ENCODE results near the gene DUSP22. TPM values are rescaled to one million over a fixed set of nuclear protein-coding genes. Genes with fewer than 3 reads are reported as not detected.

The DUSP22 gene
- polyA plus RNA-seq, 1 donor, result 25.1 TPM

DNA sequence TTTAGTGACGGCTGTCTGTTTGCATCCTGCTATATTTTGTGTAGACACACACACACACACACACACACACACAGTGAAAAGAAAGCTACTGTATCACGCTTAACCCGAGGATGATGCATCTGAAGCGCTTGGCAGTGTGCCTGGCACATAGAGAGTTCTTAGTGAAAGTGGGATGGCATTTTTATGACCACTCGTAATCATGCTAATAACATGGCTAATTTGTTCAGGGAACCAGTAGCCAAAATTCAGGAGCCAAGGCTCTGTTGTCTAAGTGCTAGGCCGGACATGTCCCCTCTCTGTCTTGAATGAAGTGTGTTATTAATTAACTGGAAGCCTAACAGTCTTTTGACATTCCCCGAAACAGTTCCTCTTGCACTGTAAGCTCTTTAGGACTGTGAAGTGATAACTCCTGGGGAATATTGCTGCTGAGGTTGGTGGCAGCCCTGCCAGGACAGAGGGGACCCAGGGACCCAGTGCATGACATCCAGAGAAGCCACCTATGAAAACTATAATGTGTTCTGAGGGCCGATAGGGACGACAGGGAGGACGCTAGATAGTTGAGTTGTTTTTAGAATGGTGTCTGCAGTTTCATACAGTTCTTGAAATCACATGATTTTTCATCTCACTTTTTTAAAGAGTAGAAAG lies 54.2 kb downstream of the DUSP22 start:
- 91% methylated on average over 3 of the region's 10 CpGs for WGBS (ENCODE audit: insufficient coverage, low lambda C conversion rate)
- DNase-seq, result no peak
- H3K27ac ChIP-seq (ENCODE audit: low read length), result no peak overlapping the region

DNA sequence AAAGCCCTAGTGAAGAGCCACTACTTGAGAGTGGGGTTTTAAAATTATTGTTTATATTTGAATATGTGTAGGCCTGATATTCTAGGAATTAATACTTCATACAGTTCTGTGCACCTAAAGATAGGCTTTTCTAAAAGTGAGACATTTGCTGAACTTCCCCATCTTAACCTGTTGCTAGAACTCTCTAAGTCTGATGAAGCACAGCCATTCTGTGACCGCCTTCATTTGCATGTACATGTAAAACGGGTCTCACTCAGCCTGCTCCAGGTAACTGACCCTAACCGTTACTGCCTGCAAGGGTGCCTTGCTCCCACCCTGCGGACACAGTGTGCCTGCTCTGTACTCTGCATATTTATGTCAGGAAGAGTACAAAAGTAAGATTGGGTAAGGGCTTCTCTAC lies 54.9 kb downstream of the DUSP22 start:
- no CpG with 5 or more reads among the region's 4 CpGs for WGBS (ENCODE audit: insufficient coverage, low lambda C conversion rate)
- no peak for DNase-seq
- Histone ChIP-seq H3K9me3 (ENCODE audit: control insufficient read depth, low read depth, low read length) (peaks cover 11% of the 10 kb centered on the region), H3K27me3 (ENCODE audit: control insufficient read depth, insufficient read depth, low read length) (no peaks in the 10 kb centered on the region), H3K27ac (ENCODE audit: low read length) (no peak overlapping the region), H3K4me1 (ENCODE audit: control insufficient read depth, insufficient read depth, low read length) (no peaks in the 10 kb centered on the region), H3K4me3 (ENCODE audit: low read length) (no peak overlapping the region), H3K36me3 (ENCODE audit: control insufficient read depth, insufficient read depth, low read length) (peaks cover 34% of the 10 kb centered on the region)

More for the DNA sequence above, 54.2 kb downstream of the DUSP22 start:
- peaks cover 13% of the 10 kb centered on the region for H3K9me3 ChIP-seq (ENCODE audit: control insufficient read depth, low read depth, low read length)
- no peak overlapping the region for H3K4me3 ChIP-seq (ENCODE audit: low read length)
- H3K36me3 ChIP-seq (ENCODE audit: control insufficient read depth, insufficient read depth, low read length), result peaks cover 34% of the 10 kb centered on the region
- H3K27me3 ChIP-seq (ENCODE audit: control insufficient read depth, insufficient read depth, low read length), result no peaks in the 10 kb centered on the region
- no peaks in the 10 kb centered on the region for H3K4me1 ChIP-seq (ENCODE audit: control insufficient read depth, insufficient read depth, low read length)

DNA sequence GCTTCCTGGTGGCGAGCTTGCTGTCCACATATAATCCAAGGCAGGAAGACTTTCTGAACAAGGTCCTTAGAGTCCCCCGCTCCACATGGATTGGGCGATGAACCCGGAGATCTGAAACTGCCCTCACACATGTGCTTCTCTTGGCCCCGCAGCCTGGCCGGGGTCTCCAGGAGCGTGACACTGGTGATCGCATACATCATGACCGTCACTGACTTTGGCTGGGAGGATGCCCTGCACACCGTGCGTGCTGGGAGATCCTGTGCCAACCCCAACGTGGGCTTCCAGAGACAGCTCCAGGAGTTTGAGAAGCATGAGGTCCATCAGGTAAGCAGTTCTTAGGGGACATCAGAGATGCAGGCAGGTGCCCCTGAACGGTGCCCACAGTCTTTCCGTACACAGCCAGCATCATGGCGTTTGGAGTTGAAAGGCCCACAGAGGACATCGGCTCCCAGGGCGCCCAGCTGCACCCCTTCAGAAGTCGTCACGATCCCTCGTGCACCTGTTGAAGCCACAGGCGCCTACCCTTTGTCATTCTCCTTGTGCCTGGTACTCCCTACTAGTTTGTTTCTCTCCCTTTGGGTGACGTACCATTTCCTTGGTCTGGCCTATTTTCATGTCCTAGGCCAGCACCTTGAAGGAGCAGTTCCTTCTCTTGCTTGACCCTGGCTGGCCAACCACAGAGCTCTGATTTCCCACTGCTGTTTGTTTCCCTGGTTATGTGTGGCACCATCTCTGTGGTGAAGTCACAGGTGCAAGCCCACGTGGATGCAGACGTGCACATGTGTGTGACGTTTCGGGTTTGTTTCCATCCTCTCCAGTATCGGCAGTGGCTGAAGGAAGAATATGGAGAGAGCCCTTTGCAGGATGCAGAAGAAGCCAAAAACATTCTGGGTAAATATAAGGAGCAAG lies 55.9 kb downstream of the DUSP22 start:
- Histone ChIP-seq H3K4me3 (ENCODE audit: low read length) (no peak overlapping the region), H3K9me3 (ENCODE audit: control insufficient read depth, low read depth, low read length) (peaks cover 8% of the 10 kb centered on the region), H3K36me3 (ENCODE audit: control insufficient read depth, insufficient read depth, low read length) (peaks cover 31% of the 10 kb centered on the region), H3K4me1 (ENCODE audit: control insufficient read depth, insufficient read depth, low read length) (no peaks in the 10 kb centered on the region), H3K27ac (ENCODE audit: low read length) (no peak overlapping the region), H3K27me3 (ENCODE audit: control insufficient read depth, insufficient read depth, low read length) (no peaks in the 10 kb centered on the region)
- DNase-seq, result no peak
- WGBS (ENCODE audit: insufficient coverage, low lambda C conversion rate), result 95% methylated on average over 5 of the region's 27 CpGs

DNA sequence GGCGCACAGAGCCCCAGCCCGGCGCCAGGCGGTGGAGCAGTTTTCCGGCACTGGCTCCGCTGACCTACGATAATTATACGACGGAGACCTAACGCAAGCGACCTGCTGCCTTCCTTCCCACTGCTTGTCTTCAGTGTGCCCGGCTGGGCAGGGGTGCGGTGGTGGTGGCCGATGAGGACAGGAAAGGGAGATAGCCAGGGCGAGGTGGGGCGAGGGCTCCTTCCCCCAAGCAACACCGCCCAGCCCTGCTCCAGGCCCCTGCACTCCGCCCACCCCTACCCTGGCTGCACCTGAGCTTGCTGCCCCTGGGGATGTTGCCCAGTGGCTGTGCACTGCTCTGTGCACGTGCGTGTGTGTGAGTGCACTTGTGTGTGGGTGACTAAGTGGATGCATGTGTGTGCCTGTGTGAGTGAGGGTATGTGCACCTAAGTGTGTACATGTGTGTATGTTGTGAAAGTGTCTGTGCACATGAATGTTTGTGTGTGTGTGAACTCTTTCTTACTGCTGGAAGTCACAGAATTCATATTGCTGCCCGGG lies 56.6 kb downstream of the DUSP22 start:
- H3K9me3 ChIP-seq (ENCODE audit: control insufficient read depth, low read depth, low read length), result peaks cover 5% of the 10 kb centered on the region
- H3K27ac ChIP-seq (ENCODE audit: low read length), result no peak overlapping the region
- no peak for DNase-seq
- peaks cover 31% of the 10 kb centered on the region for H3K36me3 ChIP-seq (ENCODE audit: control insufficient read depth, insufficient read depth, low read length)
- H3K4me3 ChIP-seq (ENCODE audit: low read length), result no peak overlapping the region
- H3K27me3 ChIP-seq (ENCODE audit: control insufficient read depth, insufficient read depth, low read length), result no peaks in the 10 kb centered on the region
- no CpG with 5 or more reads among the region's 21 CpGs for WGBS (ENCODE audit: insufficient coverage, low lambda C conversion rate)
- no peaks in the 10 kb centered on the region for H3K4me1 ChIP-seq (ENCODE audit: control insufficient read depth, insufficient read depth, low read length)

DNA sequence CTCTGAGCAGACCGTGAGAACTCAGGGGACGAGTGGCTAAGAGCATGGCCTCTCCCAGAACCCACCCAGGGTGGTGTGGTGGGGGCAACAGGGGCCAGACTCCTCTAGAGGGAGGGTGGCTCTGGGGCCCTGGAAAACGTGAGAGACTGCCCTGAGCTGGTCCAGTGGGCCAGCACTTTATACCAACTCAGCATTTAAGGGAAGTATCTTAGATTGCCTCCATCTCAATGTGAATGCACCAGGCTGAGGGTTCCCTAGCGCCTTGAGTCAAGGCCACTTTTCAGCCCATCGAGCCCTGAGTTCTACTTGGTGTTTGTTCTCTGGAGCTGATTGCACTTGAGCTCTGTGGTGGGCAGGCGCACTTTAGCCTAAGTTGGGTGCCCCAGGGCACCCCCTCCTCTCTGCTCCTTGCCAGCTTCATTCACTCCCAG lies 57.2 kb downstream of the DUSP22 start:
- peaks cover 31% of the 10 kb centered on the region for H3K36me3 ChIP-seq (ENCODE audit: control insufficient read depth, insufficient read depth, low read length)
- no CpG with 5 or more reads among the region's 6 CpGs for WGBS (ENCODE audit: insufficient coverage, low lambda C conversion rate)
- no peaks in the 10 kb centered on the region for H3K4me1 ChIP-seq (ENCODE audit: control insufficient read depth, insufficient read depth, low read length)
- no peak overlapping the region for H3K4me3 ChIP-seq (ENCODE audit: low read length)
- H3K27ac ChIP-seq (ENCODE audit: low read length), result no peak overlapping the region
- DNase-seq, result no peak
- H3K9me3 ChIP-seq (ENCODE audit: control insufficient read depth, low read depth, low read length), result peaks cover 5% of the 10 kb centered on the region
- no peaks in the 10 kb centered on the region for H3K27me3 ChIP-seq (ENCODE audit: control insufficient read depth, insufficient read depth, low read length)

DNA sequence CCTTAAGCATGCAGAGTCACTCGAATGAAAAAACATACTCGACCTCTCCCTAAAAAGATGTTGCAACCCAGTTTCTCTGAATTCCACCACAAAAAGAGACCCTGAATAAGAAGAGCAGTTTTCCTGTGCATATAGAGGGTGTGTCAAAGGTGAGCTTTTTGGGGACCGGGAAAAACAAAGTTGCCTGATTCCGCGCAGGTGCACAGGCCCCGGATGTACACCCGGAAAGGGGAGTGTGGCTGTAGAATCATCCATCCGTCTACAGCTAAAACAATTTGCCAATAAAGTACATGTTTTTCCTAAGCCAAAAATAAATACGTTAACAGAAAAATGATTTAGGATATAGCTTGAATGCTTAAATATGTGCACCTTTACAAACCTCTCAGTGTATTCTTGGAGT lies 58.1 kb downstream of the DUSP22 start:
- Histone ChIP-seq H3K4me3 (ENCODE audit: low read length) (no peak overlapping the region), H3K27me3 (ENCODE audit: control insufficient read depth, insufficient read depth, low read length) (no peaks in the 10 kb centered on the region), H3K9me3 (ENCODE audit: control insufficient read depth, low read depth, low read length) (peaks cover 5% of the 10 kb centered on the region), H3K27ac (ENCODE audit: low read length) (no peak overlapping the region), H3K36me3 (ENCODE audit: control insufficient read depth, insufficient read depth, low read length) (peaks cover 31% of the 10 kb centered on the region), H3K4me1 (ENCODE audit: control insufficient read depth, insufficient read depth, low read length) (no peaks in the 10 kb centered on the region)
- no peak for DNase-seq
- WGBS (ENCODE audit: insufficient coverage, low lambda C conversion rate), result 85% methylated on average over 4 of the region's 9 CpGs

DNA sequence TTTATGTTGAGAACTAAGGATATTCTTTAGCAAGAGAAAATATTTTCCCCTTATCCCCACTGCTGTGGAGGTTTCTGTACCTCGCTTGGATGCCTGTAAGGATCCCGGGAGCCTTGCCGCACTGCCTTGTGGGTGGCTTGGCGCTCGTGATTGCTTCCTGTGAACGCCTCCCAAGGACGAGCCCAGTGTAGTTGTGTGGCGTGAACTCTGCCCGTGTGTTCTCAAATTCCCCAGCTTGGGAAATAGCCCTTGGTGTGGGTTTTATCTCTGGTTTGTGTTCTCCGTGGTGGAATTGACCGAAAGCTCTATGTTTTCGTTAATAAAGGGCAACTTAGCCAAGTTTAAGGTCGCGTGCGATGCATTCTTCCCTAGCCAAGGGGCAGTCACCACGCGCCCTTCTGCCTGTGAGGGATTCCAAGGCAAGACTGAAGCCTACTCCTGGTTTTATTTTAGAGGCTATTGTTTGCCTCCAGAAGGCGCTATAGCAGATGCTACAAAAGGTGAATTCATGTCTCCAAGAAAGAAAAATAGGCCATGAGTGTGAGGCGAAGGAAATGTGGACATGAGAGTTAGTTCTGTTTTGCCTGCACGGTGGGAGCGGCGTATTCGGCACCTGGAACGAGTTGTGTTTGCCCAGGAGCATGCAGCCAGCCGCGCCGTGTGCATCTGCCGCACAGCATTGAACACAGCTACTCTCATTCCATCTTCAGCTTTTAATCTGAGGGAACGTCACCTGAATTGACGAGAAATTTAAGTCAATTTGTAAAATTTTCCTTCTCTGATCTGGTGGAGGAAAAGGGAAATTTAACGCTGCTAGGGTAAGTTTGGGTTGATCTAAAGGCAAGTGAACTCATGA lies 59.0 kb downstream of the DUSP22 start:
- Histone ChIP-seq H3K27ac (ENCODE audit: low read length) (no peak overlapping the region), H3K4me1 (ENCODE audit: control insufficient read depth, insufficient read depth, low read length) (no peaks in the 10 kb centered on the region), H3K9me3 (ENCODE audit: control insufficient read depth, low read depth, low read length) (peaks cover 5% of the 10 kb centered on the region), H3K4me3 (ENCODE audit: low read length) (no peak overlapping the region), H3K27me3 (ENCODE audit: control insufficient read depth, insufficient read depth, low read length) (no peaks in the 10 kb centered on the region), H3K36me3 (ENCODE audit: control insufficient read depth, insufficient read depth, low read length) (peaks cover 31% of the 10 kb centered on the region)
- no peak for DNase-seq
- WGBS (ENCODE audit: insufficient coverage, low lambda C conversion rate), result 79% methylated on average over 15 of the region's 31 CpGs

DNA sequence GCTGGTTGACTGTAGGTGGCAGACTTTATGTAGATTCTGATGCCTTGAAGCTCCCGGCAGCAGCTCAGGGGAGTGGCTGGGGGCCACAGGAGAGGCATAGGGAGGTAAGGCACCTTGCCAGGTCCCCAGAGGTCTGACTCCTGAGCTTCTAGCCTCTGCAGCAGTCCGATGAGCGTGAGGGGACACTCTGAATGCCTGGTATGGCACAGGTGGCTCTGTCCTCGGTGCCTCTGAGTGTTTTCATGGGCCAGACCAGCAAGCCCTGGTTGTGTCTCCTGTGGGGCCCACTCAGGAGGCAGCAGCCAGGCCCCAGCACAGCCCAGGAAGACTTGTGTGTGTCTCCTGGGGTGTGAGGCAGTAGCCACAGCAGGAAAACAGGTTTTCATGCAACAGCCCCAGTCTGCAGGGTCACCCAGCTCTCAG lies 59.6 kb downstream of the DUSP22 start:
- Histone ChIP-seq H3K27ac (ENCODE audit: low read length) (no peak overlapping the region), H3K9me3 (ENCODE audit: control insufficient read depth, low read depth, low read length) (peaks cover 5% of the 10 kb centered on the region), H3K36me3 (ENCODE audit: control insufficient read depth, insufficient read depth, low read length) (peaks cover 24% of the 10 kb centered on the region), H3K4me3 (ENCODE audit: low read length) (no peak overlapping the region), H3K27me3 (ENCODE audit: control insufficient read depth, insufficient read depth, low read length) (no peaks in the 10 kb centered on the region), H3K4me1 (ENCODE audit: control insufficient read depth, insufficient read depth, low read length) (no peaks in the 10 kb centered on the region)
- no CpG with 5 or more reads among the region's 4 CpGs for WGBS (ENCODE audit: insufficient coverage, low lambda C conversion rate)
- DNase-seq, result no peak

DNA sequence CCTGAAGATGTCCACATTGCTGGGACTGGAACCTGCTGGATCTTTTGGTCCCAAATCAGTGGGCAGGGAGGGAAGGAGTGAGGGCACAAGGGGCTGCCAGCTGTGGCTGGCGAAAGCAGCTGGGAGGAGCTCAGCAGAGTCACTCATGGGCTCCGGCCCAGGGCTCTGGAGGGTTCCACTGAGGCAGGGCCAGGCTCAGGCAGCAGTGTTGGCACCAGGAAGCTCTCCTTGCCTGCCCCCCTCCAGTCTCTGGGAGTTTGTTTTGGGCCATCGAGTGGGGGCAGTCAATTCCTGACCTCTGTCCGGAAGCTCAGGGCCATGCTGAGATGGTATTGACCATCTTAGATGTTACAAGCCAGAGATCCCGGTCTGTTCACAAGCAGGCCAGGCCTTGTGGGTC lies 60.2 kb downstream of the DUSP22 start:
- peaks cover 21% of the 10 kb centered on the region for H3K36me3 ChIP-seq (ENCODE audit: control insufficient read depth, insufficient read depth, low read length)

More for the DNA sequence above, 60.2 kb downstream of the DUSP22 start:
- Histone ChIP-seq H3K4me1 (ENCODE audit: control insufficient read depth, insufficient read depth, low read length) (no peaks in the 10 kb centered on the region), H3K4me3 (ENCODE audit: low read length) (no peak overlapping the region), H3K27ac (ENCODE audit: low read length) (no peak overlapping the region), H3K9me3 (ENCODE audit: control insufficient read depth, low read depth, low read length) (peaks cover 8% of the 10 kb centered on the region), H3K27me3 (ENCODE audit: control insufficient read depth, insufficient read depth, low read length) (no peaks in the 10 kb centered on the region)
- no CpG with 5 or more reads among the region's 5 CpGs for WGBS (ENCODE audit: insufficient coverage, low lambda C conversion rate)
- DNase-seq, result no peak
